ENCODE data around the gene STXBP1.

DNA sequence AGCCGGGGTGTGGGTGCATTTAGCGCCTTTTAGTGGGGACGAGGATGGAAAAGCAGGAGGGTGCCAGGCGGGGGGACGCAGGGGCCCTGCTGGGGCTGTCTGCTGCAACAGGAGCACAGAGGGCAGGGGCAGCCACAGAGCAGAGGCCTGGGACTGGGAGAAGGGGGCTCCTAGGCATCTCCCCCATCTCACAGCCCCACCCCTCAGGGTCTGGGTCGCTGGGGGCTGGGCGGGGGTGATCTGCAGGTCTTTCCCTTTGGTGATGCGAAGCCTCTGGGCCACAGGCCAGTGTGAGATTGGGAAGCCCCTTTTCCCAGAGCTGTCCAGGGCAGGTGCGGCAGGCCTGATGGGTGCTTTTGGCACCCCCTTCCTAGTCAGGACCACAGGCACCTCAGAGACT, 118.2 kb downstream of the STXBP1 start:
- TF ChIP-seq CTCF (IDR thresholded peaks at IDR 0.05; ENCODE audit: borderline replicate concordance, extremely low read depth, low read length, poor library complexity, severe bottlenecking) = no peak
- TF ChIP-seq EZH2 (IDR thresholded peaks at IDR 0.05; ENCODE audit: borderline replicate concordance, low read depth, low read length, severe bottlenecking) = no peak

Data from DND-41 (cell line).